ENCODE data around the gene TOGARAM2. TPM values are rescaled to one million over a fixed set of nuclear protein-coding genes. Genes with fewer than 3 reads are reported as not detected.
A peak's percentile ranks its signal among the peaks of the same experiment; 100 is the strongest.

The TOGARAM2 gene
- total RNA-seq, 2 donors from 2014 or later: 0.86 to 4.2 TPM

- WGBS, 2 experiments (ENCODE audit: insufficient coverage in 1 of 2, insufficient read length in 1 of 2): 92 to 100% methylated on average over 3 to 4 of the region's 4 CpGs
- no peaks in the 10 kb centered on the region for H3K27me3 Mint-ChIP-seq (ENCODE audit: insufficient read depth)
- TF ChIP-seq CTCF (conservative IDR thresholded peaks at IDR 0.05): no peak
Observed at GRCh38 chr2:29044459-29044858, 63.4 kb downstream of the TOGARAM2 start.

DNA sequence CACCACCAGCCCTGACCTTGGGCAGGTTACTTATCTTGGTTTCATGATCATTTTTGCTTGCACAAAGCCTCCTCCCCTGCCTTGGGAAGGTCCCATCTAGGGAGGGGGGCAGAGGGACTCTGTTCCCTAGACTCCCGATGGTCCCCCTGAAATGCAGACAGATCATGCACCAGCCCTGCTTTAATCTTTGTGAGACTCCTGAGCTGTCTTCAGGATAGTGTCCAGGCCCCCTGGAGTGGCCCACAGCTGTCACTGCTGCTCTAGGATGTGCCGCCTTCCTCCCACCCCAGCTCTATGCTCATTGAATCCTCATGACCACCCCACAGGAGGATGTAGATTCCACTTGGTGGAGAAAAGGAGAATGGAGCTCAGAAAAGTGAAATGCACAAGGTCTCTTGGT, 65.2 kb downstream of the TOGARAM2 start:
- peaks cover 20% of the 10 kb centered on the region for H3K4me1 ChIP-seq (ENCODE audit: control insufficient read depth, insufficient read depth, low read length)
- H3K27me3 ChIP-seq (ENCODE audit: control insufficient read depth, insufficient read depth, low read length, poor library complexity, severe bottlenecking): no peaks in the 10 kb centered on the region
- H3K9ac ChIP-seq (ENCODE audit: extremely low read depth, low read length, poor library complexity, severe bottlenecking): no peak overlapping the region
- DNase-seq: no peak
- H3K9me3 ChIP-seq (ENCODE audit: control insufficient read depth, low read length): no peaks in the 10 kb centered on the region
- H3K27me3 Mint-ChIP-seq (ENCODE audit: insufficient read depth): peaks cover 1% of the 10 kb centered on the region
- no peaks in the 10 kb centered on the region for H3K9me3 Mint-ChIP-seq
- H3K36me3 Mint-ChIP-seq (ENCODE audit: low read depth): no peaks in the 10 kb centered on the region
- no peak overlapping the region for H3K27ac Mint-ChIP-seq
- TF ChIP-seq CTCF (conservative IDR thresholded peaks at IDR 0.05): no peak
- H3K4me3 ChIP-seq (ENCODE audit: low read length): no peak overlapping the region
- WGBS, 2 experiments (ENCODE audit: insufficient coverage in 1 of 2, insufficient read length in 1 of 2): 97 to 100% methylated on average over 1 to 2 of the region's 2 CpGs
- no peaks in the 10 kb centered on the region for H3K36me3 ChIP-seq (ENCODE audit: control insufficient read depth, insufficient read depth, low read length)
- peaks cover 55% of the 10 kb centered on the region for H3K4me1 Mint-ChIP-seq
- no peak overlapping the region for H3K27ac ChIP-seq (ENCODE audit: low read depth, low read length)
- H3K4me3 Mint-ChIP-seq: no peak overlapping the region

More at GRCh38 chr2:29044459-29044858, 63.4 kb downstream of the TOGARAM2 start:
- no peaks in the 10 kb centered on the region for H3K27me3 ChIP-seq (ENCODE audit: control insufficient read depth, insufficient read depth, low read length, poor library complexity, severe bottlenecking)
- H3K9ac ChIP-seq (ENCODE audit: extremely low read depth, low read length, poor library complexity, severe bottlenecking): no peak overlapping the region
- no peak for DNase-seq
- H3K4me1 Mint-ChIP-seq: peaks cover 47% of the 10 kb centered on the region
- H3K4me1 ChIP-seq (ENCODE audit: control insufficient read depth, insufficient read depth, low read length): peaks cover 13% of the 10 kb centered on the region
- H3K36me3 Mint-ChIP-seq (ENCODE audit: low read depth): no peaks in the 10 kb centered on the region
- no peak overlapping the region for H3K4me3 Mint-ChIP-seq
- no peaks in the 10 kb centered on the region for H3K9me3 ChIP-seq (ENCODE audit: control insufficient read depth, low read length)
- H3K27ac ChIP-seq (ENCODE audit: low read depth, low read length): no peak overlapping the region
- H3K36me3 ChIP-seq (ENCODE audit: control insufficient read depth, insufficient read depth, low read length): no peaks in the 10 kb centered on the region
- no peak overlapping the region for H3K27ac Mint-ChIP-seq
- no peak overlapping the region for H3K4me3 ChIP-seq (ENCODE audit: low read length)
- no peaks in the 10 kb centered on the region for H3K9me3 Mint-ChIP-seq

- H3K27ac Mint-ChIP-seq: peak overlapping the region; percentile 50
- no peaks in the 10 kb centered on the region for H3K9me3 Mint-ChIP-seq
- WGBS, 2 experiments (ENCODE audit: insufficient coverage in 1 of 2, insufficient read length in 1 of 2): 91 to 97% methylated on average over 5 to 9 of the region's 9 CpGs
Observed at GRCh38 chr2:29047083-29047845, 66.2 kb downstream of the TOGARAM2 start.

More at GRCh38 chr2:29047083-29047845, 66.2 kb downstream of the TOGARAM2 start:
- peaks cover 54% of the 10 kb centered on the region for H3K4me1 Mint-ChIP-seq
- Histone ChIP-seq H3K4me3 (ENCODE audit: low read length) (no peak overlapping the region), H3K36me3 (ENCODE audit: control insufficient read depth, insufficient read depth, low read length) (no peaks in the 10 kb centered on the region), H3K9me3 (ENCODE audit: control insufficient read depth, low read length) (no peaks in the 10 kb centered on the region), H3K9ac (ENCODE audit: extremely low read depth, low read length, poor library complexity, severe bottlenecking) (no peak overlapping the region), H3K4me1 (ENCODE audit: control insufficient read depth, insufficient read depth, low read length) (peaks cover 20% of the 10 kb centered on the region), H3K27me3 (ENCODE audit: control insufficient read depth, insufficient read depth, low read length, poor library complexity, severe bottlenecking) (no peaks in the 10 kb centered on the region), H3K27ac (ENCODE audit: low read depth, low read length) (no peak overlapping the region)
- DNase-seq: no peak
- no peak for TF ChIP-seq CTCF (conservative IDR thresholded peaks at IDR 0.05)
- peaks cover 1% of the 10 kb centered on the region for H3K27me3 Mint-ChIP-seq (ENCODE audit: insufficient read depth)
- no peaks in the 10 kb centered on the region for H3K36me3 Mint-ChIP-seq (ENCODE audit: low read depth)
- no peak overlapping the region for H3K4me3 Mint-ChIP-seq

Data from endodermal cell (in vitro differentiated cells).